SH-SY5Y (cell line): ENCODE measurements around the gene ASS1.

Experiments
- GATA2 ChIP-seq: IDR thresholded peaks from 2 replicates; pipeline ENCODE4 v1.6.1; 2011; ENCODE audit warnings: mild to moderate bottlenecking, low read depth, low read length
- GATA3 ChIP-seq: IDR thresholded peaks from 2 replicates; pipeline ENCODE4 v1.6.1; 2011; ENCODE audit warnings: low read depth, mild to moderate bottlenecking, low read length, moderate library complexity

- TF ChIP-seq GATA2 (no peak), GATA3 (no peak)
These were observed 18.9 kb upstream of the ASS1 start for GRCh38 chr9:130425741-130426466.
